OCI-LY1 (cell line): ENCODE data around the gene ADGRV1.

ENCODE experiments used
- CTCF ChIP-seq: fragments of 200-600 bp; sonication (generic), shearing (Covaris generic); IDR thresholded peaks from 2 replicates; pipeline ENCODE4 v1.5.1; 2017; ENCODE audit warnings: mild to moderate bottlenecking, antibody characterized with exemption, low read length, moderate library complexity, mixed read lengths
- EZH2 ChIP-seq: fragments of 200-600 bp; sonication (generic), shearing (Covaris generic); IDR thresholded peaks from 2 replicates; pipeline ENCODE4 v1.8.0; 2017; ENCODE audit warnings: borderline replicate concordance, mixed run types, mild to moderate bottlenecking, antibody characterized with exemption, low read length, moderate library complexity, mixed read lengths

- no peak for TF ChIP-seq EZH2
- no peak for TF ChIP-seq CTCF
These were observed 448.7 kb downstream of the ADGRV1 start for GRCh38 chr5:91007251-91007650.
